ENCODE measurements around the gene C1QL3.

Gene C1QL3

GRCh38 chr10:16505161-16505560 lies 16.5 kb downstream of the C1QL3 start:
- intact Hi-C loops (cut with DNase I): no loop called here

GRCh38 chr10:16497911-16498310 lies 23.8 kb downstream of the C1QL3 start:
- intact Hi-C loops (cut with DNase I): no loop called here
- no peak for DNase-seq

More at GRCh38 chr10:16505161-16505560, 16.5 kb downstream of the C1QL3 start:
- no peak for DNase-seq

GRCh38 chr10:16493884-16494536 lies 27.7 kb downstream of the C1QL3 start:
- intact Hi-C loops (cut with DNase I): no loop called here
- DNase-seq: no peak

GRCh38 chr10:16491933-16492332 lies 29.7 kb downstream of the C1QL3 start:
- DNase-seq: no peak
- intact Hi-C loops (cut with DNase I): no loop called here

- intact Hi-C loops (cut with DNase I): no loop called here
- no peak for DNase-seq
Measured at GRCh38 chr10:16490511-16490910, 31.2 kb downstream of the C1QL3 start.

- DNase-seq: no peak
- intact Hi-C loops (cut with DNase I): no loop called here
Measured at GRCh38 chr10:16483241-16483917, 38.3 kb downstream of the C1QL3 start.

- intact Hi-C loops (cut with DNase I): no loop called here
- DNase-seq: no peak
Measured at GRCh38 chr10:16481052-16481728, 40.5 kb downstream of the C1QL3 start.

GRCh38 chr10:16478801-16479200 lies 42.9 kb downstream of the C1QL3 start:
- intact Hi-C loops (cut with DNase I): no loop called here

GRCh38 chr10:16477757-16478156 lies 43.9 kb downstream of the C1QL3 start:
- DNase-seq: no peak
- intact Hi-C loops (cut with DNase I): no loop called here

More at GRCh38 chr10:16478801-16479200, 42.9 kb downstream of the C1QL3 start:
- DNase-seq: no peak

- intact Hi-C loops (cut with DNase I): no loop called here
Measured at GRCh38 chr10:16472828-16473227, 48.9 kb downstream of the C1QL3 start.

GRCh38 chr10:16470747-16471146 lies 50.9 kb downstream of the C1QL3 start:
- no peak for DNase-seq

More at GRCh38 chr10:16472828-16473227, 48.9 kb downstream of the C1QL3 start:
- no peak for DNase-seq

GRCh38 chr10:16466001-16466400 lies 55.7 kb downstream of the C1QL3 start:
- intact Hi-C loops (cut with DNase I): no loop called here
- no peak for DNase-seq

More at GRCh38 chr10:16470747-16471146, 50.9 kb downstream of the C1QL3 start:
- intact Hi-C loops (cut with DNase I): no loop called here
